Germinal center (tissue), 1 donor: ENCODE measurements around the gene CNIH3.

Experiments used
- DNase-seq: peaks from one replicate; pipeline ENCODE4 v3.0.0; 2012; ENCODE audit warnings: mixed read lengths, low spot score

CNIH3 gene

GRCh38 chr1:224722838-224723237, 106.7 kb downstream of the CNIH3 start:
- DNase-seq: no peak

GRCh38 chr1:224724566-224724965, 108.4 kb downstream of the CNIH3 start:
- DNase-seq: no peak

GRCh38 chr1:224726441-224727182, 110.5 kb downstream of the CNIH3 start:
- DNase-seq: no peak

- no peak for DNase-seq
Observed at GRCh38 chr1:224727351-224728289, 111.5 kb downstream of the CNIH3 start.

- no peak for DNase-seq
Observed at GRCh38 chr1:224730540-224730939, 114.4 kb downstream of the CNIH3 start.

GRCh38 chr1:224730965-224731364, 114.8 kb downstream of the CNIH3 start:
- DNase-seq: no peak

- DNase-seq: no peak
Observed at GRCh38 chr1:224731633-224732032, 115.5 kb downstream of the CNIH3 start.

GRCh38 chr1:224732377-224733026, 116.4 kb downstream of the CNIH3 start:
- no peak for DNase-seq

- no peak for DNase-seq
Observed at GRCh38 chr1:224733027-224733911, 117.2 kb downstream of the CNIH3 start.

- no peak for DNase-seq
Observed at GRCh38 chr1:224734261-224734935, 118.3 kb downstream of the CNIH3 start.

- no peak for DNase-seq
Observed at GRCh38 chr1:224735159-224735558, 119.0 kb downstream of the CNIH3 start.

GRCh38 chr1:224736619-224737352, 120.7 kb downstream of the CNIH3 start:
- no peak for DNase-seq

- no peak for DNase-seq
Observed at GRCh38 chr1:224737353-224737727, 121.2 kb downstream of the CNIH3 start.

- DNase-seq: no peak
Observed at GRCh38 chr1:224739303-224739996, 123.3 kb downstream of the CNIH3 start.

GRCh38 chr1:224739997-224740684, 124.0 kb downstream of the CNIH3 start:
- DNase-seq: no peak

GRCh38 chr1:224740685-224741052, 124.6 kb downstream of the CNIH3 start:
- DNase-seq: no peak

GRCh38 chr1:224742349-224742748, 126.2 kb downstream of the CNIH3 start:
- no peak for DNase-seq

- no peak for DNase-seq
Observed at GRCh38 chr1:224743608-224744164, 127.6 kb downstream of the CNIH3 start.

GRCh38 chr1:224744521-224744920, 128.4 kb downstream of the CNIH3 start:
- DNase-seq: no peak
